Head of caudate nucleus (tissue), 42 donors: ENCODE measurements around the gene ID2.

Experiments used
- DNase-seq, 42 donors: peaks; one replicate each; pipeline versions ENCODE4 v3.0.0 to v3.0.0-alpha.2; 2020 to 2021; ENCODE audit warnings: mixed read lengths in 7 of 42
- intact Hi-C: fragments of 100-400 bp; cut with DNase I; formaldehyde crosslinking; loops from one replicate; pipeline ENCODE4 v1.15.0; 2022

Gene ID2

DNA sequence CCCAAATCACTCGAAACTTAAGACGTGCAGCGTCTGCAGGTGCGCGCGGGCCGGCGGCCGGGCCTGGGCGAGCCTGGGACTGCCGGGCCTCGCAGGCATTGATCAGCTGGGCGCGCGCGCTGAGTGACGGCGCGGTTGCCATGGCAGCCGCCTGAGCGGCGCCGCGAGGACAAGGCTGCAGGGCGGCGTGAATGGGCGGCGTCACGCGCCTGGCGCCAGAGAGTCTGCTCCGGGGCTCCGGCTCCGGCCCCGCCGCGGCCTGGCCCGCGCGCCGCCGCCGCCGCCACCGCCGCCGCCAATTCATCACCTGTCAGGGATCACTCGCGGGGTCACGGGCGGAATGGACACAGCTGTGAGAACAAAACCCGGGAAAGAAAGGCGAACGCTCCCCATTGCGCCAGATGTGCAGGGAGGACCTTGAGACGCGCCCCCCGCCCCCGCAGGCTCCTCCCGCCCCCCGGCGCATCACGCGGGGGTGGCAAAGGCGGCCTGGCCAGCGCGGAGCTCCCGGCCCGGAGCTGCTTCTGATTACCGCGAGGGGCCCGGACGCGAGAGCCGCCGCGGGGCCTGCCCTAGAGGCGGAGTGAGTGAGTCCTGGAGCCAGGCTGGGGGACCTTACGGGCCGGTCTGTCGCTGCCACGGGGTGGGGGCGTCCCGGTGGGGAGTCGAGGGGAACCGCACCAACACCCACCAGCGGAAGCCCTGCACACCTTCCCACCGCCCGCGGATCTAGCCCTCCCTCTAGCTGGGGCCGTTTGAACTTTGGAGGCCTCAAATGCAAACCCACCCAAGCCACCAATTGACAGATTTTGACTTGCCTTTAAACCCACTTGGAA is 2.9 kb upstream of the ID2 start:
- peak; percentile 82 to 97 (median 93) for DNase-seq

GRCh38 chr2:8679567-8679826 is 2.4 kb upstream of the ID2 start:
- DNase-seq, result no peak
- intact Hi-C loops, result loop anchor here (10.0 kb wide), 1 partner anchor 145 kb away; no protein-coding TSS in a partner anchor

More for the DNA sequence above, 2.9 kb upstream of the ID2 start:
- intact Hi-C loops, result loop anchor here (10.0 kb wide), 1 partner anchor 144 kb away; no protein-coding TSS in a partner anchor

DNA sequence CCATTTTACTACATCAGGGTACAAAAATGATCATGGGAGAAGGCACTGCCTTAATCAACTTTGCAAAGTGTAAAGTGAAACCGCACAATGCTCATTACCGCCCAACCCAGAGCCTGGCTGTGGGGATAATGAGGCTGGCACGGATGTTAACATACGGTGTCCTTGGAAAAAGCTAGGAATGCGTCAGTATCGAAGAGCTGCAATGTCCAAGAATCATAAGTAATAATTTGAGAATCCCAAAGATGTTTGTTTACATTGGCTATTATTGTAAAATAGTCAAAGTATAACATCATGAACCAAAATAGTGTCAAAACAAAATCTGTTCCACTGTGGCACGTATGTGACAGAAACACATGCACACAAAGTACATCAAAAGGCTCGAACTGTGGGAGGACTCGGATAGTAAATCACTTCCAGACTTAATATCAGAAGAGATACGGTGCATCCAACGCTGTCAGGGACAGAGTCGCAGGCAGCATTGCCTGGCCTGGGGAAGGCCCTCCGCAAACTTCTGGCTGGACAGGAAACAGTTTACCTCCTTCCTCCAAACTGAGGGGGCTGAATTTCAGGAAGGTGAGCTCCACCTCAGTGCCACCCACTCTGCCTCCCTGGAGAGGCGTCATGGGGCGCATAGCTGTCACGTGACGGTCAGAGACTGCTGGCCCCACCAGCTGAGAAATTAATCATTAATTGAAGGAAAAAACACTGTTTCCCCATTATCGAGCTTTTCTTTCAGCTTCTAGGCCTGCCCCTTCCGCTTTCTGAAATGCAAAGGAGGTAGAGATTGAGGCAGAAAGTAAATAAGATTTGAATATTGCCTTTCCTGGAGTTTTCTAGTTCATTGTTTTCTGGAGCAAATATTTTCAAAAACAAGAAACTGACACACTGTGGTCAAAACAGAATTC is 1.8 kb upstream of the ID2 start:
- intact Hi-C loops, result loop anchor here (5.0 to 10.0 kb wide), 3 partner anchors 145 to 1475 kb away; no protein-coding TSS in a partner anchor
- DNase-seq, result peak in 20 of 42 donors; percentile 20 to 77 (median 42)

GRCh38 chr2:8680822-8681760 is 765 bp upstream of the ID2 start:
- peak in 33 of 42 donors; percentile 31 to 76 (median 51) for DNase-seq
- intact Hi-C loops, result loop anchor here (5.0 to 10.0 kb wide), 2 partner anchors 1254 to 1476 kb away; no protein-coding TSS in a partner anchor

DNA sequence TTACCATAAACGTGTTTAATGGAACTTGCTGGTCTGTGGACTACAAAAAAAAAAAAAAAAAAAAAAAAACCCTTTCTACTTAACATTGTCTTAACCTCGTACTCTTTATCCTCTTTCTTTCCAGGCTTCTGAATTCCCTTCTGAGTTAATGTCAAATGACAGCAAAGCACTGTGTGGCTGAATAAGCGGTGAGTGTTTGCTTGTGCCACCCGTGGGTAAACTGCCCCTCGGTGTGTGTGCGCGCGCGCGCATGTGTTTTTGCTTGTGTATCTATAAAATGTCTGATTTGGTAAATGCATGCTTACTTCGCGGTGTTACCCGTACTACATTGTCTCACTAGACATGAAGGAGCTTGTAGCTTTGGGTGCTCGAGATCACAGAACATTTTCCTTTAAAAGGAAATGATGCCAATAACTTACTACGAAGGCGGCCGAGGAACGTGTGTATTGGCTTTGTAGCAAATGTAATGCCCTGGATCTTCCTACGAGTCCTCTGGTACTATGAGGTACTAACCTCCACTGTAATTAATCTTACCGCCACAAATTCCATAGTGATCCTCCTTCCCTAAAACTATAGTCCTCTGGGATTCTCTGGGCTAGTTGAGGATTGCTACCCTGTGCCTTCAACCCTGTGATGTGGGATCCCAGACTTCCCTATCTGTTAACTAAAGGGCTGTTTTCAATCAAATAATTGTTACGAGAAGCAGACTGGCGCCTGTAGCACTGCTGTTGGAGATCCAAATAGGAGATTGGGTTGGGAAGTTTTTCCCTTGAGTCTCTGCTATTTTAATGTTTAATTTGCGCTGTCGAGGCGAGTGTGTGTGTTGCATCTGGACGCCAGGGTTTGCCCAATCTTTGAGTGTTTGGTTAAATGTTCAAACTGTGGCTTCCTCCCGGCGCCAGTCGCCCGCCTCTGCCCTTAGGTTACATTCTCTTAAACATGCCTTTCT is 1.1 kb downstream of the ID2 start:
- DNase-seq, result peak in 12 of 42 donors; percentile 14 to 54 (median 38)
- intact Hi-C loops, result loop anchor here (5.0 to 10.0 kb wide), 2 partner anchors 1256 to 1478 kb away; no protein-coding TSS in a partner anchor

DNA sequence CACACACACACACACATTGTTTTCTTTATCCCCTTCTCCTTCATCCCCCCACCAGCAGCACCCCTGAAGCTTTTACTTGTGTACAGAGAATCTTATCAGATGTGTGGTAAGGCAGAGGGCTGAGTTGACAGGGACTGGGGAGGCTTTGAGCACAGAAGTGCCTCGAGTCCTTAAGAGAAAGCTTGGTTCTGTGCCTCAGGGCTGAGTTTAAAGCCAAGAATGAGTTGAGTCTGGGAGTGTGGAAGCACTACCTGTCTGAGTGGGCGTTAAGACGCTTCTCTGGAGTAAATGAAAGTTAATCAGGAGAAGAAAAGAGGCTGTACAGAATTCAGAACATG is 2.7 kb downstream of the ID2 start:
- intact Hi-C loops, result loop anchor here (5.0 to 10.0 kb wide), 2 partner anchors 1257 to 1480 kb away; no protein-coding TSS in a partner anchor
- DNase-seq, result peak in 3 of 42 donors; percentile 13 to 54 (median 38)

DNA sequence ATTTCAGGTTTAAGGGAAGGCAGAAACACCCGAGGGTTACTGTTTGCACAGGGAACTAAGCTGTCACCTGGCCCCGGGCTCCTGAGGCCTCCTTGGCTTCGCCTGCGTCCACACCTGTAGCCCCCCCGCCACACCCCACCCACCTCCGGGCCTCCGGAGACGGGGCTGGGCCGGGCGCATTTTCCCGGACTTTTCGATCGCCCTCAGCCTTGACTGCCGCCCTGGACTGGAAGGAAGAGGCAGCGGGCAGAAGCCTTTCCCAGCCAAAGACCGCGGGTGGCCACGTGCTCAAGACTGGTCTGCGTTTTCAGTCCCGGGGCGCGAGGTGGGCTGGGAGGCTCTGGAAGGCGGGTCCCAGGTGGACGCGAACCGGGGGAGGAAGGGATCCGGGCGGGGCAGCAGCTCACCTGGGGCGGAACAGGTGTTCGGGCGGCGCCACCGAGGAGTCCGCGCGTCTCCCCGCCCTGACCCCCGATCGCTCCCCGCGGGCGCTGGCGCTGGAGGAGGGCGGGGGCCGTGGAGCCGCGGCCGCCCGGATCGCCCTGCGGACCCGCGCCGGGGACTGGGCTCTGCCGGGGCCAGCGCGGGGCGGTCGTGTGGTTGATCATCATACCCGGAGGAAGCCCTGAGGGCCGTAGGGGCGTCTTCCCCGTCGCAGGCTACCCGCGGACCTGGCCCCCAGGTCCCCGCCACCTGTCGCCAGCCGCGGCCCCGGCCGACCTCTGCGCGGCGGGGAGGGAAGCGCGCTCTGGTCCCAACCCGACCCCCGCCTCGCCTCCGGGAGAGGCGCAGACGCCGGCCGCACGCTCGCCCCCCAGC is 3.2 kb downstream of the ID2 start:
- DNase-seq, result peak in 25 of 42 donors; percentile 22 to 69 (median 43)
- intact Hi-C loops, result loop anchor here (5.0 to 10.0 kb wide), 3 partner anchors 1258 to 1588 kb away; no protein-coding TSS in a partner anchor

DNA sequence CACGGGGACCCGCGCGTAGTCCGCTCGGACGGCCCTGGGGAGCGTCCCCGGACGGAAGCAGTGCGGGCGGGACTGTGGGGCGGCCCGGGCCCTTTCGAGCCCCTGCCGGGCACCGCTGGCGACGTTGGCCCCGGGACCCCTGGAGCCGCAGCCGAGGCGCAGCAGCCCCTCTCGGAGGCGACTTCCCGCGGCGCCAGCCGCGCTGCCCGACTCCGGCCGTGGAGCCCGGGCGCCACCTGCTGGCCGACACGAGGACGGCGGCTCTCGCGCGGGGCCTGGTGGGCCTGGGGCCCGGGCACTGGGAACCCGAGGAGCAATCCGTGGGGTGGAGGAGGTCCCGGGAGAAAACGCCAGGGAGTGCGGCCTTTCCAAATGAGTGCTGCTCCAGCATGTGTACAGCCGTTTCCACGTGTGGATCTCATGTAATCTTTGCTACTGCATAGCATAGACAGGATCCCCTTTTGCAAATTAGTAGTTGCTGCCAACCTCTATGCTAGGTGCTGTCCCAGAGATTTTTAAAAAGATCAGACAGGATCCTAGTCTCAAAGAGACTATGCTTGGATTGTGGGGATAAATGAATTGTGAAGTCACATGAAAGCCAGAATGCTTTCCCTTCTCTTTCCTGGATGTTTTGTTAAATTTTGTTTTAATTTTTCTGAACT is 4.0 kb downstream of the ID2 start:
- peak in 41 of 42 donors; percentile 27 to 89 (median 72) for DNase-seq
- intact Hi-C loops, result loop anchor here (5.0 to 10.0 kb wide), 2 partner anchors 1481 to 1589 kb away; no protein-coding TSS in a partner anchor

DNA sequence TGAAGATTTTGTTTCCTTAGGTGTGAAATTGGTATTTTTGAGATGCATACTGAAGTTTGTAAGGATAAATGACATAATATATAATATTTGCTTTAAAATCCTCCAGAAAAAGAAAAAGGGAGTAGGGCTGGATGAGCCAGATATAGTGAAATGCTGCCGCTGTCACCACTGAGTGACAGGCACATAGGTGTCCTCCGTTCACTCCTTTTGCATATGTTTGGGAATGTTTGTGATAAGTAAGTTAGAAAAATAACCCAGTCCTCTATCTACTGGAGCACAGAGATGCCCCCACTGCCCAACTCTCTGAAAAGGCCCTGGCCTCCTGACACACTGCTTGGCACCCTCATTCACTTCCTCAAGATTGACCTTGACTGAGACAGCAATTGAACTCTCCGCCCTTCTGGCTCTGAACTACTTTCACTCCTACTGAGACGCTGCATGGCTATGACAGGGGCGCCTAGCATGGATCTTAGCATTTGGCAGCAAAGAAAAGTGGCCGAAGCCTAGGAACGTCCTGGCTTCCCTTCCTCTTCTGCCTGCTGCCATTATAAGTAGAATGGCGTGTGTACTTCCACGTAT is 10.1 kb downstream of the ID2 start:
- DNase-seq, result peak in 1 of 42 donors; percentile 36
- intact Hi-C loops, result loop anchor here (10.0 kb wide), 1 partner anchor 63 kb away; no protein-coding TSS in a partner anchor

GRCh38 chr2:8692783-8693156 is 10.9 kb downstream of the ID2 start:
- no peak for DNase-seq
- intact Hi-C loops, result loop anchor here (10.0 kb wide), 1 partner anchor 62 kb away; no protein-coding TSS in a partner anchor

DNA sequence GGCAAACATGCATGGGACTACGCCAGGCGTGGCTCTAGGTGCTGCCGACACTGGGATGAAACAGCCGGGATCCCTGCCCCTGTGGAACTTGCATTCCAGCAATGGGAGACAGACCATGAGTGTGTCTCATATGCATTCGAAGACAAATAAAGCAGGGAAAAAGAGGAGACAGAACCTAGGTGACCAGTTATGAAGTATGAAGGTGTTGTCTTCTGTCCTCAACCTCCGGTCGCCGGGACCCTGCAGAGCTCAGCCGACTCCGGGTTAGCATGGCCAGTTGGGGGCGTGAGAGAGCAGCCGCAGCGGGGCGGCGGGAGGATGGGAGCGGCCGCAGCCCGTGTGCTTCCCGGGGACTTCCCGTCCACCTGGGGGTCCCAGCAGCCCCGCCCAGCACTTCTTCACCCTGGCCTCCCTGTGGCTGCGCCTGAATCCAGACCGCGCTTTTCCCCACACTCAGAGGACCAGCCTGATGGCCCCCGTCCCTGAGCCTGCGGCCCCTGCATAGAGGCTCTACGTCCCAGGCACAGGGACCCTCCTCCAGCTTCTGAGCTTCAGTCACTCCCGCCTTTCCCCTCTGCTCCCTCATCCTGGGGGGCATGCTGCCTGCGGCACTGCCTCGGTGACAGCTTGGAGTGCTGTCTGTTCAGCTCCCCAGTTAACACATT is 11.4 kb downstream of the ID2 start:
- peak in 36 of 42 donors; percentile 33 to 82 (median 62) for DNase-seq
- intact Hi-C loops, result loop anchor here (10.0 kb wide), 1 partner anchor 62 kb away; no protein-coding TSS in a partner anchor

DNA sequence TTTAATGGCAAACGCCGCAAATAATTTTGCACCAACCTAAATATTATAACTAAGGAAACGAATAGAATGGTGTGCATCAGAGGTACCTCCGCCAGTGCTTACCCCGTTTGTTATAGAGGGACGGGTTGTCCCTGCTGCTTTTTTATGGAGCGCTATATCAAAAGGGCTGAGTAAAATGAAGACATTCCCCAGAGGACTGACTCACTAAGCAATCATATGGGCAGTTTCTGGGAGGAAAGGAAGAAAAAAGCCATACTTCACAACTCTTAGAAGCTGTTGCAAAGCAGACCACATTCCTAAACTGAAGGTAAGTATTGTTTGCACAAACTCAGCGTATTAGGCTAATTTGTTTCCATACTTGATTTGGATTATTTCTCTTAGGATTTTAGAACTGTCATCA is 12.9 kb downstream of the ID2 start:
- DNase-seq, result peak in 1 of 42 donors; percentile 27
- intact Hi-C loops, result loop anchor here (10.0 kb wide), 1 partner anchor 60 kb away; no protein-coding TSS in a partner anchor

- intact Hi-C loops, result loop anchor here (10.0 kb wide), 1 partner anchor 58 kb away; no protein-coding TSS in a partner anchor
- DNase-seq, result peak in 1 of 42 donors; percentile 28
Observed at GRCh38 chr2:8697190-8697589, 15.3 kb downstream of the ID2 start.

GRCh38 chr2:8699839-8700238 is 18.0 kb downstream of the ID2 start:
- intact Hi-C loops, result loop anchor here (10.0 kb wide), 1 partner anchor 55 kb away; no protein-coding TSS in a partner anchor
- DNase-seq, result peak in 1 of 42 donors; percentile 5
